GM18951 (cell line): Measurements from ENCODE around the gene C11orf24.
"Not testable (repeated sequence)": the region's sequence is repeated elsewhere in the genome, so short reads cannot be mapped to it uniquely, and the experiment has no call there.

ENCODE experiments used
- POLR2A ChIP-seq: IDR thresholded peaks from 4 replicates; pipeline ENCODE4 v1.6.1; 2011; ENCODE audit warnings: mild to moderate bottlenecking; ENCODE audit not compliant: insufficient read length, insufficient read depth; ENCODE audit errors: extremely low read depth
- in situ Hi-C: fragments of 300-500 bp; cut with MboI; formaldehyde crosslinking; loops from one replicate; pipeline ENCODE4 v1.12.0; 2022; ENCODE audit warnings: low sequenced_read_pairs, mixed read lengths, inconsistent platforms; ENCODE audit not compliant: unreplicated experiment

C11orf24 gene

DNA sequence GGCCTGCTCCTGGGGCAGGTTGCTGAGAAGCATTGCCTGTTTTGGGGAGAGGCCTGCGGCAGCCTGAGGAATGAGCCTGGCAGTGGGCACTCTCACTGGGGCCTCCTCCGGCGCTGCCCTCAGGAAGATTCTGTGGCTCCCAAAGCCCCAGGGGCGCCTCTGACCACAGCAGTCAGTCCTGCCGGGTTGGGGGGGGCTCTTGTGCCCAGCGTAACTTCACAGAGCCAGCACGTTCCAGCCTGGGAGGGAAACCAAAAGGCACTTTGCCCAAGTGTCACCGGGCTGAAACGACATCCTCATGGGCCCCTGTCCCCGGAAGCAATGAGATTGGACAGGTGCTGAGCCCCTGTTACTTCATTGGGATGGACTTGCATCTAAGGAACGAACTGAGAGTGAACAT, 36.3 kb upstream of the C11orf24 start:
- TF ChIP-seq POLR2A: no peak
- in situ Hi-C loops: no loop called here

DNA sequence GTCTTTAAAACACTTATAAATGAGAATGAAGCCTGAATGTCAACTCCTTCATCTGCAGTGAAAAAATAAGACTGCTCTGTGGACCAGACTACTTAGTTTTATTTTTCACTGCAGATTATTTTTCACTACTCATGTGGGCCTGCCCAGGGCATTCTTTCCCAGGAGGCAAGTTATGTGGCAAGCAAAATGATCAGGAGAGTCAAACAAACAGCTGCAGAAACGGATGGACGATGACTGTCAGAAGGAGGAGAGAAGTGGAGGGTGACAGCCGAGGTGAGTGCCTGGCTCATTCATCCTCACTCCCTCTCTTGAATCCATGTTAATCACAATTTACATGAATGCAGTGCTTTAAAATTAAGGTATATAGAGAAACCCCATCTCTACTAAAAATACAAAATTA, 34.9 kb upstream of the C11orf24 start:
- no peak for TF ChIP-seq POLR2A
- in situ Hi-C loops: no loop called here

DNA sequence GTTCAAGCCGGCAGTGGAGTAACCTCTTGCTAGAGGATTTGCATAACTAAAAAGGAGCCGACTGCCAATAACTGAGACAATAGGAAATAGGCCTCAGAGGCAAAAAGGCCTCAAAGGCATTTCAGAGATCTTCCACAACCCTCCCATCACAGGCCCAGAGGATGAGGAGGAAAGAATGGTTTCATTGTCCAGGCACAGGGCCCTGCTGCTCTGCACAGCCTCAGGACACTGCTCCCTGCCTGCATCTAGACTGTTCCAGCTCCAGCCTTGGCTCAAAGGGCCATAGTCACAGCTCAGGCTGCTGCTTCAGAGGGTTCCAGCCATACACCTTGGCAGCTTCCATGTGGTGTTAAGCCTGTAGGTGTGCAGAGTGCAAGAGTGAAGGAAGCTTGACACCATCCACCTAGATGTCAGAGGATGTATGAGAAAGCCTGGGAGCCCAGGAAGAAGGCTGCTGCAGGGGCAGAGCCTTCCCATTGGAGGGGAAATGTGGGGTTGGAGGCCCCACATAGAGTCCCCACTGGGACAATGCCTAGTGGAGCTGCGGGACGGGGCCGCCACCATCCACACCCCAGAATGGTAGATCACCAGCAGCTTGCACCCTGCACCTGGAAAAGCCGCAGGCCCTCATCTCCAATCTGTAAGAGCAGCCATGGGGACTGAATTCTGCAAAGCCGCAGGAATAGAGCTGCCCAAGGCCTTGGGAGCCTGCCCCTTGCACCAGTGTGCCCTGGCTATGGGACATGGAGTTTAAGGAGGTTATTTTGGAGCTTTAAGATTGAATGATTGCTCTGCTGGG, 32.4 kb upstream of the C11orf24 start:
- TF ChIP-seq POLR2A: no peak
- in situ Hi-C loops: loop anchor here (5.0 kb wide), 2 partner anchors 47 to 78 kb away; no protein-coding TSS in a partner anchor

DNA sequence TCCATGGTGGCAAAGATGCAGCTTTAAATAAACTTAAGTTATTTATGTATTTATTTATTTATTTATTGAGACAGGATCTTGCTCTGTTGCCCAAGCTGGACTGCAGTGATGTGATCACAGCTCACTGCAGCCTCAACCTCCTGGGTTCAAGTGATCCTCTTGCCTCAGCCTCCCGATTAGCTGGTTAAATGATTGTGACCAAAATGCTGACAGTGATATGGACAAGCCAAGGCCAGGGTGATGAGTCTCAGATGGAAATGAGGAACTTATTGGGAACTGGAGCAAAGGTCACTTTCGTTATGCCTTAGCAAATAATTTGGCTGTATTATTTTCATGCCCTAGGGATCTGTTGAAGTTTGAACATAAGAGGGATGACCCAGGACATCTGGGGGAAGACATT, 31.3 kb upstream of the C11orf24 start:
- in situ Hi-C loops: loop anchor here (5.0 kb wide), 2 partner anchors 46 to 79 kb away; no protein-coding TSS in a partner anchor
- no peak for TF ChIP-seq POLR2A

DNA sequence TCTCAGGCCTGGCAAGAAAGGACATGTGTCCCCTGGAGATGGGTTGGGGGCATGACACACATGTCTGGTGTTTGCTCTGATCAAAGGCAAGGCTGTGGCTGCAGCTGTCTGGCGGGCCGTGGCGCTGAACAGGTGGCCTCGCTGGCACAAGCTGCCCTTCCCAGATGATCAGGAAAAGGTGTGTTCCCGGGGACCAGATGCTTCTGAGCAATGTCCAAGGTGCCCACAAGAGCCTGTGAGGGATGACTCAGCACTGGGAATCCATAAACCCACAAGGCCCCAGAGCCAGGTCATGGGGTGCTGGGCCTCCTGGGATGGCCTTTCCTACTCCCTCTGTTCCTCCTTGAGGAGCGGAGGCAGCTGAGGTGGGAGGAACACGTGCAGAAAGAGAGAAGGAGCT, 30.9 kb upstream of the C11orf24 start:
- in situ Hi-C loops: loop anchor here (5.0 kb wide), 2 partner anchors 45 to 80 kb away; no protein-coding TSS in a partner anchor
- TF ChIP-seq POLR2A: no peak

DNA sequence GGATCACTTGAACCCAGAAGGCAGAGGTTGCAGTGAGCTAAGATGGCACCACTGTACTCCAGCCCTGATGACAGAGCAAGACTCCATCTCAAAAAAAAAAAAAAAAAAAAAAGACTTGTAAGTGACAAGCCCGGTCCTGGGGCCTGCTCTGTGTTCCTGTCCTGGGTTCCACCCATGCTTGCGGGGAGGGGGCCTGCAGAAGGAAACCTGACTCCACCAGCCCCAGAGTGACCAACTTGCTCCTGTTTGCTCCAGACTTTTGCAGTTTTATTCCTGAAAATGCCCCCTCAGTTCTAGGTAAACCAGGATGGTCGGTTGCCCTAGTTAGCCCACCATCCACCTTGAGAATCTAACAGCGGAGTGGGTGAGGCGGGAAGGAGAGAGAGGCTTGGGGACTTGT, 30.5 kb upstream of the C11orf24 start:
- in situ Hi-C loops: loop anchor here (5.0 kb wide), 2 partner anchors 45 to 80 kb away; no protein-coding TSS in a partner anchor
- TF ChIP-seq POLR2A: no peak

DNA sequence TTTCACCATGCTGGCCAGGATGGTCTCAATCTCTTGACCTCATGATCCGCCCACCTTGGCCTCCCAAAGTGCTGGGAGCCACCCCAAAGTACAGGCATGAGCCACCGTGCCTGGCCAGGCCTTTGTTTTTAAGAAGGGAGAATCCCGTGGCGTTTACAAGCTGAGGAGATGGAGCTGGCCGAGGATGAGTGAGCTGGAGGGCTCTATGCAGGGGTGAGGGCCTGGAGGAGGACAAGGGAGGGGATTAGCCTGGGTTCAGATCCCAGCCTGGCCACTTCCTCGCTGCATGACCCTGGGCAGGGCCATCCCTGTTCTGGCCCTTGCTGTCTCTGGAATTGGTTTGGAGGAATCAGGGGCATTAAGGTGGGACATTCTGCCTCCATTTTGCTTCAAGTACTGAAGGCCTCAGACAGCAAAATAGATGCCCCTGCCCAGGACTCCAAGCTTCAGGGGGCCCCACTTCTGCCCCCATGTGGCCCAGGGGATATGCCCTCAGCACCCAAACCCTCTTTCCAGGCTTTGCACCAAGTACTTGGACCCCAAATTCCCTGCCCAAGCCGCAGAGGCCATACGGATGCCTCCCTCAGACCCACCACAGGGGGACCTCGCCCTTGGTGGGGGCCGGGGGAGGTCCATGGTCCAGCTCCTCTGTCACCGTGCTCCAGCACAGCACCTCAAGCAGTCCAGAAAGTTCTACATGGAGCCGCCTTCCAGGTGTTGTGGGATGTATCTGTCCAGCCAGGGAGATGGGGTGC, 28.5 kb upstream of the C11orf24 start:
- no peak for TF ChIP-seq POLR2A
- in situ Hi-C loops: loop anchor here (5.0 kb wide), 2 partner anchors 43 to 82 kb away; no protein-coding TSS in a partner anchor

DNA sequence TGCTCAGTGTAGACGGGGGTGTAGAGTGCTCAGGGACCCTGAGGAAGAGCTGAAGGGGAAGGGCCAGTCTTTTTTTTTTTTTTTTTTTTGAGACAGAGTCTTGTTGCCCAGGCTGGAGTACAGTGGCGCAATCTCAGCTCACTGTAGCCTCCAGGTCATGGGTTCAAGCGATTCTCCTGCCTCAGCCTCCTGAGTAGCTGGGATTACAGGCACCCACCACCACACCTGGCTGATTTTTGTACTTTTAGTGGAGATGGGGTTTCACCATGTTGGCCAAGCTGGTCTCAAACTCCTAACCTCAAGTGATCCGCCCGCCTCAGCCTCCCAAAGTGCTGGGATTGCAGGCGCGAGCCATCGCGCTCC, 27.7 kb upstream of the C11orf24 start:
- in situ Hi-C loops: not testable (repeated sequence)

DNA sequence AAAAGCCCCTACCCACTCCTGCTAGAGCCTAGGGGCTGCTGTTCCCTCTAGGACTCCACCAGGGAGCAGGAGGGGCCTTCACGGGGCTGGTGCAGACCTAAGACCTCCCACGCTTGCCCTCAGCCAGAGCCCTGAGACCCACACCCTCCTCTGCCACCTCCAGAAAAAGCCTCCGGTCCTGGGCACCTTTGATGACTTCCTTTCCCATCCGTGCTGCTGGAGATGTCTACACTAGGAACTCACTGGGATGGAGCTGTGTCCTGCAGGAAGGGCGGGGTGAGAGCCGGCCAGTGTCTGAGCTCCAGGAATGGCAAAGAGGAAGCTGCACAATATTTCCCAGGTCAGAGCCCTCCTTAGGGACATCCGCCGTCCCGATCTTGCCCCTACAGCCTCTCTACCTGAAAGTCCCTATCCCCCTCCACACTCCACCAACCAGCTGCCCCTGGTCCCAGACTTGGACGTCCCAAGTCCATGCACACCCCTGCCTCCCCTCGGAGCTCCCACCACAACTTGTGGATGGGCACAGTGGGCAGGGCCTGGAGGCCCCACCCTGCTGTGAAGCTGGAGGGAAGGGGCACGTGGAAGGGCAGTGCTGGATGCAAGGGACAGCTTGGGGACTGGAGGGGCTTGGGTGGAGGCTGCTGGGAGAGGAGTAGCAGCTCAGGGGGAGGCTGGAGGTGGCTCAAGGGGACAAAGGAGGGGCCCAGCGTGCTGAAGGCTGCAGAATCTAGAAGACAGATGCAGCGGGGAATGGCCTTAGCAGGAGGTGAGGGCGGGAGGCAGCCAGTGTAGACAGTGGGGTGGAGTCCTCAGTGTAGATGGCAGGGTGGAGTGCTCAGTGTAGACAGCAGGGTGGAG, 27.1 kb upstream of the C11orf24 start:
- TF ChIP-seq POLR2A: no peak
- in situ Hi-C loops: no loop called here

DNA sequence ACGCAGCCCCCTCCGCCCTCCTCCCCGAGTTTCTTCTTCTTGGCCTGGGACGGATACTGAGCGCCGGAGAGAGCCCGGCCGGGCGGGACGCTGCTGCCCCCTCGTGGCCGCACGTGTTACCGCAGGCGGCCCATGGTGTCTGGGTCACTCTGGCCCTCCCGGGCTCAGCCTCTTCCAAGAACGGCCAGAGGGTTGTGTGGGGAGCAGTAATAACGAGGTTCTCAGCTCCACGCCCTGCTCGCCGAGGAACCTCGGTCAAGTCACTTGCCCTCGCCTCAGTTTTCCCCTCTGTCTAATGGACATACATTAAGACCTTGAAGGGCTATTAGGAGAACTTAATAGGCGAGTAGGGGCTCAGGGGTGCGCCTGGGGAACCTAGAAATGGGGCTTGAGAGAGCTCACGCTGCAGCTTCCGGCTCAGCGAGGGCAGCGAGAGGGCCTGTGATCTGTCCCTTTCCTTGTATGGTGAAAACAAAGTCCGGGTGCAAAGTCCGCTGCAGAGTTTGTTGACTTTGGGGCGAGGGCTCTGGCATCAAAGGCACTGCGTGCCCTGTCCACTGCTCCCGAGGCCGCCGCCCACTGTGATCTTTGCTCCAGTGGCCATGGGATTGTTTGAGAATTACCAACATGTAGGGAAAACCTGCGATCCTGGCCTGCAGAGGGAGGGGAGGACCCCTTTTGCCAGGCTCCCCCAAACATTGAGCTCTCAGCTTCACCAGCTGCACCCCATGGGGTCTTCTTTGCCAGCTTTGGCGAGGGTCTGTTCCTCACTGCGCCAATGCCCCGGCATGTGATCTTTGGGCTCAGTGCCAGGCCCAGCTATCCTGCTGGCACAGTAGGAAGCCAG, 26.3 kb upstream of the C11orf24 start:
- in situ Hi-C loops: no loop called here
- no peak for TF ChIP-seq POLR2A

DNA sequence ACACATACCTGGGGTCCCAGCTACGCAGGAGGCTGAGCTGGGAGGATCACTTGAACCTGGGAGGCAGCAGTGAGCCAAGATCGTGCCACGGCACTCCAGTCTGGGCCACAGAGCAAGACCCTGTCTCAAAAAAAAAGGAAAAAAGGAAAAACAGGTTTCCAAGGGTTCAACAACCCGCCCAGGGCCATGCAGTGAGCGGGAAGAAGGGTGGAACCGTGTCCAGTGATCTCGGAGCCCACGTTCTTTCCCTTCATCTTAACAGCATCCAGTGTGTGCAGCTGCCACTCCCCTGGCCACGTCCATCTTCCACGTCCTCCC, 25.7 kb upstream of the C11orf24 start:
- in situ Hi-C loops: no loop called here
- TF ChIP-seq POLR2A: no peak

DNA sequence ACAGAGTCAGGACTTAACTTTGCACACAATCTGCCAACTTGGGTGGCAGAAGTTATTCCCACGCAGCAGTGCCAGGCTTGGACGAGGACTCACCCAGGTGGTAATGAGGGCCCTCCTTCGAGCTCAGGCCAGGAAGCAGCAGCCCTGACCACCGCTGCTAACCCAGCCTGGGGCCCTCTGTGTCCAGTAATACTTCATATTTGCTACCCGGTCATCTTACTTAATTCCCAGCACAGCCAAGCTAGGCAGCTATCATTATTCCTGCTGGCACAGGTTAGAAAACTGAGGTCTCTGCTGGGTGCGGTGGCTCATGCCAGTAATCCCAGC, 25.2 kb upstream of the C11orf24 start:
- no peak for TF ChIP-seq POLR2A
- in situ Hi-C loops: no loop called here
